Retinal pigment epithelial cell (primary cell): ENCODE measurements around the gene LTK.

Source experiments
- DNase-seq: peaks from one replicate; pipeline ENCODE4 v3.0.0-alpha.2; 2010; ENCODE audit warnings: low read depth
- H3K4me3 ChIP-seq: 2 replicates; pipeline ENCODE4 v1.5.1; 2011; ENCODE audit warnings: mild to moderate bottlenecking, low read length, control low read depth, moderate library complexity
- CTCF ChIP-seq: conservative IDR thresholded peaks from 2 replicates; pipeline ENCODE4 v1.5.1; 2011; ENCODE audit warnings: low read depth, low read length, control low read depth, inconsistent platforms

Gene LTK

GRCh38 chr15:41504751-41505492 lies 8.7 kb downstream of the LTK start:
- no peak for TF ChIP-seq CTCF
- no peak overlapping the region for H3K4me3 ChIP-seq

GRCh38 chr15:41503669-41504010 lies 10.0 kb downstream of the LTK start:
- DNase-seq: no peak
- TF ChIP-seq CTCF: no peak
- no peak overlapping the region for H3K4me3 ChIP-seq

More at GRCh38 chr15:41504751-41505492, 8.7 kb downstream of the LTK start:
- no peak for DNase-seq

GRCh38 chr15:41502795-41503668 lies 10.6 kb downstream of the LTK start:
- no peak overlapping the region for H3K4me3 ChIP-seq
- no peak for TF ChIP-seq CTCF
- no peak for DNase-seq

- no peak for TF ChIP-seq CTCF
- no peak overlapping the region for H3K4me3 ChIP-seq
- no peak for DNase-seq
Observed at GRCh38 chr15:41501931-41502794, 11.5 kb downstream of the LTK start.

- TF ChIP-seq CTCF: no peak
- peak overlapping the region; percentile 4 for H3K4me3 ChIP-seq
- no peak for DNase-seq
Observed at GRCh38 chr15:41501191-41501917, 12.3 kb downstream of the LTK start.

GRCh38 chr15:41499109-41499851 lies 14.3 kb downstream of the LTK start:
- DNase-seq: no peak
- no peak for TF ChIP-seq CTCF
- H3K4me3 ChIP-seq: no peak overlapping the region
